ENCODE results near the gene GRID1.

DNA sequence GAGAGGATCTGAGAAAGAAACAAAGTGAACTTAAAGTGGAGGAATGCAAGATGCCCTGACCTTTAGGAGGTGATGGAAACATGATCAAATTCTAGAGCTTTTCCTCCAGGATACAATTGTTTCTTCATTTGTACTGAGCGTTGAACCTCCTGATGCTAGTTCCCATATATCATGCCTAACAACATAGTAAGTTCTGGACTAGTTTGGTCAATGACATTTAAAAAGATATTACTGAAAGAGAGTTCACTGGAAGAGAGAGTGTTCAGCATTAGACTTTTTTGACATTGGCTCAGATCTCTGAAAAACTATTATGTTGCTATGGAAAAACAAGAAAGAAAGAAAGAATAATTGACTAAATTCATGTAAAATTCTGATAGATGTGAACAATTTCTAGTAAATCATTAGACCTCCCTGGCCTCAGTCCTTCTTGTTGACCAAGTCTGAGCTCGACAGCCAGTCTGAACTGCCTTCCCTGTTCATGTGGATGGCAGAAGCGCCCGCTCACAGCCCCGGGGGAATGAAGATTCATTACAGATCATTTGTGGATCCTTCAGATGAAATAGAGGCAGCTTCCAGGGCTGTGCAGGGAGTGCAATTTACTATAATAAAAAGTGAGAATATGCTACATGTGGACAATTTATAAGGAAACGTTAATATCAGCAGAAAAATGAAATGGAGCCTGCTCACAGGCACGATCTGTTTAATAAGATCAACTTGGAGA is 442.1 kb downstream of the GRID1 start:
- TF ChIP-seq EZH2phosphoT487 (IDR thresholded peaks at IDR 0.05; ENCODE audit: insufficient read depth, low read depth): no peak
- TF ChIP-seq EZH2 (IDR thresholded peaks at IDR 0.05; ENCODE audit: insufficient read depth, poor library complexity, severe bottlenecking): no peak
